Gastroesophageal sphincter (tissue), 4 donors: Measurements from ENCODE around the gene MIOS. TPM values are rescaled to one million over a fixed set of nuclear protein-coding genes. Genes with fewer than 3 reads are reported as not detected.

Source experiments
- ATAC-seq: fragments of 150-250 bp; one replicate; pipeline ENCODE4 v1.9.1; 2016; ENCODE audit warnings: mild to moderate bottlenecking, moderate library complexity
- H3K27ac ChIP-seq, 4 donors: fragments of 200-600 bp; sonication (generic) in 3 of 4; 1 replicate in 3 of 4; 2 replicates in 1 of 4; pipeline ENCODE4 v1.5.1; 2016 to 2019
- H3K27me3 ChIP-seq: fragments of 200-600 bp; sonication (generic); one replicate; pipeline ENCODE4 v1.5.1; 2019
- H3K36me3 ChIP-seq, 2 donors: fragments of 200-600 bp; sonication (generic); one replicate each; pipeline ENCODE4 v1.5.1; 2019; ENCODE audit warnings: control low read depth in 1 of 2
- H3K4me1 ChIP-seq, 3 donors: fragments of 200-600 bp; sonication (generic); 1 replicate in 2 of 3; 2 replicates in 1 of 3; pipeline ENCODE4 v1.5.1; 2016 to 2019; ENCODE audit warnings: control low read depth in 2 of 3
- H3K4me3 ChIP-seq, 2 donors: fragments of 200-600 bp; sonication (generic); one replicate each; pipeline ENCODE4 v1.5.1; 2019; ENCODE audit warnings: mild to moderate bottlenecking in 1 of 2, moderate library complexity in 1 of 2
- H3K9me3 ChIP-seq, 3 donors: fragments of 200-600 bp; sonication (generic); one replicate each; pipeline ENCODE4 v1.5.1; 2017 to 2019; ENCODE audit warnings: control low read depth in 2 of 3
- EP300 ChIP-seq: sonication (generic); formaldehyde crosslinking; IDR thresholded peaks from one replicate; pipeline ENCODE4 v1.6.1; 2017; ENCODE audit warnings: antibody characterized with exemption, mild to moderate bottlenecking
- POLR2A ChIP-seq, 2 donors: fragments of 450-650 bp; IDR thresholded peaks; one replicate each; pipeline ENCODE4 v1.6.1; 2017; ENCODE audit warnings: antibody characterized with exemption in 2 of 2, mild to moderate bottlenecking in 2 of 2, moderate library complexity in 1 of 2
- POLR2AphosphoS5 ChIP-seq: sonication (generic); formaldehyde crosslinking; IDR thresholded peaks from one replicate; pipeline ENCODE4 v1.6.1; 2017; ENCODE audit warnings: antibody characterized with exemption
- WGBS, 2 donors: methylation state at CpG; one replicate each; pipeline ENCODE4 v1.1.5; 2018; ENCODE audit warnings: low coverage in 1 of 2; 5-methylcytosine and 5-hydroxymethylcytosine counted together
- total RNA-seq, 4 donors: library from RNA; depleted of rRNA; stranded (reverse); fragments of >200 nt; gene quantifications; one replicate each; pipeline ENCODE4 v1.1.0, GENCODE V29; 2016
- TF ChIP-seq, protein P1 (sequence below), 4 experiments: fragments of 200-600 bp in 2 of 4; fragments of 450-650 bp in 2 of 4; sonication (generic) in 1 of 4; IDR thresholded peaks; one replicate each; pipeline ENCODE4 v1.5.1; 2017 to 2019; ENCODE audit warnings: antibody characterized with exemption in 4 of 4, mild to moderate bottlenecking in 2 of 4, moderate library complexity in 2 of 4

The MIOS gene
- total RNA-seq, 4 donors from 2014 or later: 24.2 to 40.3 (median 31.5) TPM

DNA sequence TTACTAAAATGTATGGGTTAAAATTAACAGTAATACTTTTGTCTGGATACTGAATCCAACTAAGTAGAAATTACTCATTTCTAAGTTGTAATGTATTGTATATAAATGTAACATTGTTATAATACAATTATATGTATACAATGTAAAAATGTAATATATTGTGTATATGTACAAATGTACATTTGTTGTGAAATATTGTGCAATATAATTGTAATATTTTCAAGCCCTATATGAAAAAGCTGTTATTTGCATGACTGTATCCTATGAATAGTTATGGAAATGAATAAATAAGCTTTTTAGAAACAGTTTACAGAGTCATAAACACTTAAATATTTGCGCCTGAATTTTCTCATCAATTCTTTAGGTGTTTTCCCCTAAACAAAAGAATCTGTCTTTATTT, 53.6 kb downstream of the MIOS start:
- no peaks in the 10 kb centered on the region for H3K36me3 ChIP-seq
- H3K9me3 ChIP-seq: no peaks in the 10 kb centered on the region
- H3K4me3 ChIP-seq: no peak overlapping the region
- WGBS, 2 donors: 84 to 100% methylated on average over 1 of the region's 1 CpG
- TF ChIP-seq EP300: no peak
- TF ChIP-seq POLR2AphosphoS5: no peak
- TF ChIP-seq, protein P1, sequence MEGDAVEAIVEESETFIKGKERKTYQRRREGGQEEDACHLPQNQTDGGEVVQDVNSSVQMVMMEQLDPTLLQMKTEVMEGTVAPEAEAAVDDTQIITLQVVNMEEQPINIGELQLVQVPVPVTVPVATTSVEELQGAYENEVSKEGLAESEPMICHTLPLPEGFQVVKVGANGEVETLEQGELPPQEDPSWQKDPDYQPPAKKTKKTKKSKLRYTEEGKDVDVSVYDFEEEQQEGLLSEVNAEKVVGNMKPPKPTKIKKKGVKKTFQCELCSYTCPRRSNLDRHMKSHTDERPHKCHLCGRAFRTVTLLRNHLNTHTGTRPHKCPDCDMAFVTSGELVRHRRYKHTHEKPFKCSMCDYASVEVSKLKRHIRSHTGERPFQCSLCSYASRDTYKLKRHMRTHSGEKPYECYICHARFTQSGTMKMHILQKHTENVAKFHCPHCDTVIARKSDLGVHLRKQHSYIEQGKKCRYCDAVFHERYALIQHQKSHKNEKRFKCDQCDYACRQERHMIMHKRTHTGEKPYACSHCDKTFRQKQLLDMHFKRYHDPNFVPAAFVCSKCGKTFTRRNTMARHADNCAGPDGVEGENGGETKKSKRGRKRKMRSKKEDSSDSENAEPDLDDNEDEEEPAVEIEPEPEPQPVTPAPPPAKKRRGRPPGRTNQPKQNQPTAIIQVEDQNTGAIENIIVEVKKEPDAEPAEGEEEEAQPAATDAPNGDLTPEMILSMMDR (IDR thresholded peaks at IDR 0.05): no peak
- no peak for TF ChIP-seq POLR2A (IDR thresholded peaks at IDR 0.05)
- ATAC-seq: no peak
- no peaks in the 10 kb centered on the region for H3K4me1 ChIP-seq
- H3K27ac ChIP-seq: no peak overlapping the region
- H3K27me3 ChIP-seq: no peaks in the 10 kb centered on the region

DNA sequence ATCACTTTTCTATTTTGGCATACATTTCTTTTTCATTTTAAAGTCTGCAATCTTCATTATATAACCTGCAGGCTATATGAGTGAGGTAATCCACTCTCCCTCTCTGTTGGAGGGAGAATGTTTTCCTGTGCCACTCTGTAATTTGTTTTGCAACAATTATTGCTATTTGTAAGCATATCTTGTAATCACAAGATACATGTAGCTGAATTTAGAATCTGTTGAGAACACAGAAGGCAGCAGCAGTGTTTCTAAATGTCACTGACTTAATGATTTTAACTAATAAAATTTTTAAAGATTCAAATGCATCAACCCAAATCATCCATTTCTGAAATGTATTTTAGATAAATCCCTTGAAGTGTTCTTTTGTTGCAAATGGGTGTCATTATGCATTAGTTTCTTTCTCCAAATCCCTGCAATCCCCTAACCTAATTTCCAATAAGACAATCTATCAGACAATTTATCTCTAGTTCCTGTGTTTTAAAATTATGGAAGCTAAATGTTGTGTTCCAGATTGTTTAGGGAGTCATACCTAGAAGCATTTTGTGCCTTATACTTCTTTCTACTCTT, 54.0 kb downstream of the MIOS start:
- no peaks in the 10 kb centered on the region for H3K27me3 ChIP-seq
- H3K9me3 ChIP-seq: no peaks in the 10 kb centered on the region
- no peak for ATAC-seq
- TF ChIP-seq POLR2AphosphoS5 (no peak), POLR2A (IDR thresholded peaks at IDR 0.05) (no peak), EP300 (no peak)
- TF ChIP-seq, protein P1 (IDR thresholded peaks at IDR 0.05): no peak
- no peak overlapping the region for H3K4me3 ChIP-seq
- H3K27ac ChIP-seq: no peak overlapping the region
- no peaks in the 10 kb centered on the region for H3K4me1 ChIP-seq
- no peaks in the 10 kb centered on the region for H3K36me3 ChIP-seq

DNA sequence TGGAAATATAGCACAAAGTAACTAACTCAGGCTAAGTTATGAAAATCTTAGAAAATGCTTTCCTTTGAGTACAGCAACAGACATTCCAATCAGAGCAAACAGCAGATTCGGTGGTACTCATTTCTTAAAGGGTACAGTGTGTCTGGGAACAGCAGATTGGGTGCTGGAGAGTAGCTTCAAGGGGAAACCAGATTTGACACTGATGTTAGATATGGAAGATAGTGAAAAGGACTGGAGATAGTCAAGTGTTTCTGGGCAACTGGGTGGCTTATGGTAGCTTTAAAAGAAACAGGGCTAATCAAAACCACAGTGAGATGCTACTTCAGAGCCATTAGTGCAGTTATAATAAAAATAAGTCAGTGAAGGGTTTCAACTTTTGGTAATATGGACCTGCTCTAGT, 61.8 kb downstream of the MIOS start:
- H3K27ac ChIP-seq: no peak overlapping the region
- TF ChIP-seq POLR2A (IDR thresholded peaks at IDR 0.05) (no peak), EP300 (no peak), POLR2AphosphoS5 (no peak)
- TF ChIP-seq, protein P1 (IDR thresholded peaks at IDR 0.05): no peak
- ATAC-seq: no peak
- no peaks in the 10 kb centered on the region for H3K27me3 ChIP-seq
- no peaks in the 10 kb centered on the region for H3K4me1 ChIP-seq
- H3K9me3 ChIP-seq: no peaks in the 10 kb centered on the region
- no peaks in the 10 kb centered on the region for H3K36me3 ChIP-seq
- no peak overlapping the region for H3K4me3 ChIP-seq
- WGBS, 2 donors: 57 to 83% methylated on average over 1 of the region's 1 CpG

DNA sequence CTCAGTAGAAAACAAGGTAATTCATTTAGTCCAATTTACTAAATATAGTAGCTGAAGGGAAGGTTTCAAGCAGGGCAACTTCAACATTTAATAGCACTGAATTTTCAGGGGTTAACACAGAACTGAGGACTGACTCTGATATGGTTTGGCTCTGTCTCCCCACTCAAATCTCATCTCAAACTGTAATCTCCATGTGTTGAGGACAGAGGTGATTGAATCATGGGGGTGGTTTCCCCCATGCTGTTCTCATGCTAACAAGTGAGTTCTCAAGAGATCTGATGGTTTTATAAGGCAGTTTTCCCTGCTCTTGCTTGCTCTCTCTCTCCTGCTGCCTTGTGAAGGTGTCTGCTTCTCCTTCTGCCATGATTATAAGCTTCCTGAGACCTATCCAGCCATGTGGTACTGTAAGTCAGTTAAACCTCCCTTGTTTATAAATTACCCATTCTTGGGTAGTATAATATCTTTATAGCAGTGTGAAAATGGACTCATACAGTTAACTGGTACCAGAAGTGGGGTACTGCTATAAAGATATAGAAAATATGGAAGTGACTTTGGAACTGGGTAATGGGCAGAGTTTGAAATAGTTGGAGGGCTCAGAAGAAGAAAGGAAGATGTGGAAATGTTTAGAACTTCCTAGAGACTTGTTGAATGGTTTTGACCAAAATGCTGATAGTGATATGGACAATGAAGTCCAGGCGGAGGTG, 64.1 kb downstream of the MIOS start:
- Histone ChIP-seq H3K27me3 (no peaks in the 10 kb centered on the region), H3K4me3 (no peak overlapping the region), H3K27ac (no peak overlapping the region), H3K36me3 (peaks cover 0 to 5% of the 10 kb centered on the region in 2 donors), H3K4me1 (no peaks in the 10 kb centered on the region), H3K9me3 (no peaks in the 10 kb centered on the region)
- 100% methylated on average over 1 of the region's 1 CpG for WGBS, 2 donors
- ATAC-seq: no peak
- TF ChIP-seq POLR2AphosphoS5: no peak
- TF ChIP-seq, protein P1 (IDR thresholded peaks at IDR 0.05): no peak
- no peak for TF ChIP-seq EP300
- TF ChIP-seq POLR2A (IDR thresholded peaks at IDR 0.05): no peak

DNA sequence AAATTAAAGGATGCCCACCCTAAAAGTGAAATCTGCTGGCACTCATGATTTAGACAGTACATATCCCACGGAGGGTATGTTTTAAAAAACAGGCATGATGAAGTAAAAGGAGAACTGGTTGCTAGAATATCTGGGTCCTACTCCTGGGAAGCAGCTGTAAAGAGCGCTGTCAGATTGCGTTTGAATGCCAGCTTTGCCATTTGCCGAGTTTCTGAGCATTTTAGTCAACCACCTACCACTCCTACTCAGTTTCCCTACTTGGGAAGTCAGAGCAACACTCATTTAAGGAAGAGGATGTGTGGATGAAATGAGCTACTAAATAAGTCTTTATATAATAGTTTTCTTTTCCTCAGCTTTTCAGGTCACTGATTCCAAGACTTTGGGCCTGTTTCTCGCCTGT, 72.7 kb downstream of the MIOS start:
- 22% methylated on average over 5 of the region's 5 CpGs; no CpG with 5 or more reads in 1 of the 2 donors for WGBS, 2 donors
- no peak for ATAC-seq
- peaks cover 0 to 19% of the 10 kb centered on the region in 2 donors for H3K36me3 ChIP-seq
- H3K27me3 ChIP-seq: no peaks in the 10 kb centered on the region
- H3K4me3 ChIP-seq: peak overlapping the region; percentile 63 to 66
- H3K27ac ChIP-seq: peak overlapping the region; percentile 41 to 92 (median 90)
- peaks cover 3 to 24% (median 10%) of the 10 kb centered on the region in 3 donors for H3K4me1 ChIP-seq
- no peaks in the 10 kb centered on the region for H3K9me3 ChIP-seq
- TF ChIP-seq POLR2A (IDR thresholded peaks at IDR 0.05) (no peak), EP300 (no peak), POLR2AphosphoS5 (no peak)
- TF ChIP-seq, protein P1 (IDR thresholded peaks at IDR 0.05): no peak
